ENCODE measurements around the gene TNNI2.

TNNI2 gene

GRCh38 chr11:1821562-1821961 is 17.2 kb upstream of the TNNI2 start:
- DNase-seq (ENCODE audit: low spot score), result no peak

- no peak for DNase-seq (ENCODE audit: low spot score)
These were observed 16.0 kb upstream of the TNNI2 start for GRCh38 chr11:1822648-1823375.

- DNase-seq (ENCODE audit: low spot score), result no peak
These were observed 15.2 kb upstream of the TNNI2 start for GRCh38 chr11:1823376-1824220.

- no peak for DNase-seq (ENCODE audit: low spot score)
These were observed 14.4 kb upstream of the TNNI2 start for GRCh38 chr11:1824221-1825038.

- DNase-seq (ENCODE audit: low spot score), result peak; percentile 39
These were observed 13.6 kb upstream of the TNNI2 start for GRCh38 chr11:1825039-1825740.

- no peak for DNase-seq (ENCODE audit: low spot score)
These were observed 12.9 kb upstream of the TNNI2 start for GRCh38 chr11:1825785-1826451.

GRCh38 chr11:1826552-1827094 is 12.2 kb upstream of the TNNI2 start:
- peak; percentile 70 for DNase-seq (ENCODE audit: low spot score)

- peak; percentile 92 for DNase-seq (ENCODE audit: low spot score)
These were observed 11.5 kb upstream of the TNNI2 start for GRCh38 chr11:1827095-1827813.

- DNase-seq (ENCODE audit: low spot score), result no peak
These were observed 10.8 kb upstream of the TNNI2 start for GRCh38 chr11:1827931-1828330.

GRCh38 chr11:1828542-1828941 is 10.2 kb upstream of the TNNI2 start:
- DNase-seq (ENCODE audit: low spot score), result no peak

GRCh38 chr11:1829039-1829820 is 9.6 kb upstream of the TNNI2 start:
- DNase-seq (ENCODE audit: low spot score), result peak; percentile 87

- peak; percentile 48 for DNase-seq (ENCODE audit: low spot score)
These were observed 8.8 kb upstream of the TNNI2 start for GRCh38 chr11:1830004-1830321.

GRCh38 chr11:1830322-1831223 is 8.2 kb upstream of the TNNI2 start:
- DNase-seq (ENCODE audit: low spot score), result peak; percentile 75

GRCh38 chr11:1831338-1832210 is 7.2 kb upstream of the TNNI2 start:
- DNase-seq (ENCODE audit: low spot score), result no peak

GRCh38 chr11:1832211-1832919 is 6.4 kb upstream of the TNNI2 start:
- peak; percentile 28 for DNase-seq (ENCODE audit: low spot score)

GRCh38 chr11:1832920-1833295 is 5.9 kb upstream of the TNNI2 start:
- peak; percentile 15 for DNase-seq (ENCODE audit: low spot score)

- DNase-seq (ENCODE audit: low spot score), result peak; percentile 97
These were observed 4.6 kb upstream of the TNNI2 start for GRCh38 chr11:1834062-1834610.
